ENCODE data around the gene SMIM20. TPM values are rescaled to one million over a fixed set of nuclear protein-coding genes. Genes with fewer than 3 reads are reported as not detected.

The SMIM20 gene
- total RNA-seq, 1 experiment from 2014 or later = 85.2 TPM

DNA sequence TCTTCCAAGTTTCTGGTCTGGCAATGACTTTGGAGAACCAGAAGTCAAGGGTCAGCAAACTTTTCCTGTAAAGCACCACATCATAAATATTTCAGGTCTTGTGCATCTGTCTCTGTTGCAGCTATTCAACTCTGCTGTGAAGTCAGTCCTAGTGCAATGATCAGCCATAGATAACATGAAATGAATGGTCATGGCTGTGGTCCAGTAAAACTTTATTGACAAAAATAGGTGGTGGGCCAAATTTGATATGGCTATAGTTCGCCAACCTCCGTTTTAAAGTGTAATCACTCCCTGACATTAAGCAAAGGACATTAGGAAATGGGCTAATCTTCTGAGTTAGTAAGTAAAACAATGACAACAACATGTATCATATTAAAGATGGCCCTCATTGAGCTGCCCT lies 30.5 kb upstream of the SMIM20 start:
- Histone ChIP-seq H3K9ac (ENCODE audit: low read length) (no peak overlapping the region), H3K4me1 (ENCODE audit: low read length) (peaks cover 46% of the 10 kb centered on the region), H3K4me3 (ENCODE audit: low read length) (no peak overlapping the region), H3K9me3 (ENCODE audit: low read length) (no peaks in the 10 kb centered on the region), H4K20me1 (ENCODE audit: insufficient read depth, low read depth, low read length) (no peaks in the 10 kb centered on the region), H3K27me3 (ENCODE audit: low read length) (no peaks in the 10 kb centered on the region), H3K27ac (ENCODE audit: low read length) (no peak overlapping the region), H3K9me2 (replicated peaks; ENCODE audit: insufficient read depth, low read length) (no peaks in the 10 kb centered on the region), H2AFZ (ENCODE audit: low read length) (no peak overlapping the region), H3K4me2 (ENCODE audit: low read depth, low read length, poor library complexity, severe bottlenecking) (no peak overlapping the region), H3K36me3 (ENCODE audit: insufficient read depth, low read length) (no peaks in the 10 kb centered on the region), H3K79me2 (ENCODE audit: low read length) (no peaks in the 10 kb centered on the region)
- no peak for DNase-seq

DNA sequence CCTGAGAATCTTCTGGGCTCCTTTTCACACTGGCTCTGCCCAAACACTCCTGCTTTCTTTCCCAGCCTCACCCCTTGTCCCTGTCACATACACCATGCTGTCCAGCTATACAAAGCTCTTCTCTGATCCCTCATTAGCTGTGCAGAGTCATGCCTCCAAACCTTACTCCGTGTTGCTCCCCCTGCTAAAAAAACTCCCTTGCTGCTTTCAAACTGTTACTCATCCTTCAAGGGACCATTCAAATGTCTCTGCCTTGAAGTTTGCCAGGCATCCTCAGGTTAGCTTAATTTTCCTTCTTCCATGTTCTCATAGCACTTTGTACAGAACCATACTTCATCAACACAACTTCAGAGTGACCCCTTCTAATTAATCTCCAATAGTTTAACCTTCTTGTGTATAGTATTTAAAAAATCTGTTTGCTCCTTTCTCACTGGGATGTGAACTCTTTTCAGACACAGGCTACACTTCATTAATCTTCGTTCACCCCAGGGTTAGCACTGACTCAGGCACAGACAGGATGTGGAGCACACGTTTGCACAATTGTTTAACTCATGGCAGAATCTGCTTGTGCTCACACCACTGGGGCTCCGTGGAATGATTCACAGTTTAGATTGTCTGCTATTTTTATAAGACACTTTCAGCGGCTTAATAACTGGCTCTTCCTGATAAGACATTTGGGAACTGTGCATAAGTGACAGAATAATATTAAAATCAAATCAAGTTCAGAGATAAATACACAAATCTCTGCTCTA lies 29.8 kb upstream of the SMIM20 start:
- Histone ChIP-seq H3K9ac (ENCODE audit: low read length) (no peak overlapping the region), H2AFZ (ENCODE audit: low read length) (no peak overlapping the region), H3K4me2 (ENCODE audit: low read depth, low read length, poor library complexity, severe bottlenecking) (no peak overlapping the region), H3K9me2 (replicated peaks; ENCODE audit: insufficient read depth, low read length) (no peaks in the 10 kb centered on the region), H3K27ac (ENCODE audit: low read length) (no peak overlapping the region), H3K27me3 (ENCODE audit: low read length) (no peaks in the 10 kb centered on the region), H3K79me2 (ENCODE audit: low read length) (no peaks in the 10 kb centered on the region), H3K36me3 (ENCODE audit: insufficient read depth, low read length) (no peaks in the 10 kb centered on the region), H3K9me3 (ENCODE audit: low read length) (no peaks in the 10 kb centered on the region), H3K4me3 (ENCODE audit: low read length) (no peak overlapping the region), H4K20me1 (ENCODE audit: insufficient read depth, low read depth, low read length) (no peaks in the 10 kb centered on the region), H3K4me1 (ENCODE audit: low read length) (peaks cover 40% of the 10 kb centered on the region)
- peak; percentile 60 for DNase-seq

DNA sequence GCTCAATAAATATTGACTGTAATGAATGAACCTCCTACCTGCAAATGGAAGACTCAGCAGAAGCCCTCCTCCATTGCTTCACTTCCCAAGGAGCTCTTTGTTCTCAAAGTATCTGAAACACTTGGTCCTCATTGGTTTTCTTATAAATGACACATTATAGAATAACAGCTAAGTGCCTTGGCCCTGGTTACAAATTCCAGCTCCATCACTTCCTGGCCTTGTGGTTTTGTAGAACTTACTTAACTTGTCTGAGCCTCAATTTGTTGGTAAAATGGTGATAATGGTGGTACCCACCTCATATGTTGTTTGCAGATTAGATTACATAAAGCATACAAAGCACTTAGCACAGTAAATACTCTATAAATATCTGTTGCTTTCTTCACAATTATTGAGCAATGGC lies 25.2 kb upstream of the SMIM20 start:
- Histone ChIP-seq H3K79me2 (ENCODE audit: low read length) (no peaks in the 10 kb centered on the region), H2AFZ (ENCODE audit: low read length) (no peak overlapping the region), H3K27me3 (ENCODE audit: low read length) (no peaks in the 10 kb centered on the region), H4K20me1 (ENCODE audit: insufficient read depth, low read depth, low read length) (no peaks in the 10 kb centered on the region), H3K4me1 (ENCODE audit: low read length) (peaks cover 11% of the 10 kb centered on the region), H3K9me3 (ENCODE audit: low read length) (no peaks in the 10 kb centered on the region), H3K9ac (ENCODE audit: low read length) (no peak overlapping the region), H3K27ac (ENCODE audit: low read length) (no peak overlapping the region), H3K9me2 (replicated peaks; ENCODE audit: insufficient read depth, low read length) (no peaks in the 10 kb centered on the region), H3K4me2 (ENCODE audit: low read depth, low read length, poor library complexity, severe bottlenecking) (no peak overlapping the region), H3K36me3 (ENCODE audit: insufficient read depth, low read length) (no peaks in the 10 kb centered on the region), H3K4me3 (ENCODE audit: low read length) (no peak overlapping the region)
- no peak for DNase-seq

DNA sequence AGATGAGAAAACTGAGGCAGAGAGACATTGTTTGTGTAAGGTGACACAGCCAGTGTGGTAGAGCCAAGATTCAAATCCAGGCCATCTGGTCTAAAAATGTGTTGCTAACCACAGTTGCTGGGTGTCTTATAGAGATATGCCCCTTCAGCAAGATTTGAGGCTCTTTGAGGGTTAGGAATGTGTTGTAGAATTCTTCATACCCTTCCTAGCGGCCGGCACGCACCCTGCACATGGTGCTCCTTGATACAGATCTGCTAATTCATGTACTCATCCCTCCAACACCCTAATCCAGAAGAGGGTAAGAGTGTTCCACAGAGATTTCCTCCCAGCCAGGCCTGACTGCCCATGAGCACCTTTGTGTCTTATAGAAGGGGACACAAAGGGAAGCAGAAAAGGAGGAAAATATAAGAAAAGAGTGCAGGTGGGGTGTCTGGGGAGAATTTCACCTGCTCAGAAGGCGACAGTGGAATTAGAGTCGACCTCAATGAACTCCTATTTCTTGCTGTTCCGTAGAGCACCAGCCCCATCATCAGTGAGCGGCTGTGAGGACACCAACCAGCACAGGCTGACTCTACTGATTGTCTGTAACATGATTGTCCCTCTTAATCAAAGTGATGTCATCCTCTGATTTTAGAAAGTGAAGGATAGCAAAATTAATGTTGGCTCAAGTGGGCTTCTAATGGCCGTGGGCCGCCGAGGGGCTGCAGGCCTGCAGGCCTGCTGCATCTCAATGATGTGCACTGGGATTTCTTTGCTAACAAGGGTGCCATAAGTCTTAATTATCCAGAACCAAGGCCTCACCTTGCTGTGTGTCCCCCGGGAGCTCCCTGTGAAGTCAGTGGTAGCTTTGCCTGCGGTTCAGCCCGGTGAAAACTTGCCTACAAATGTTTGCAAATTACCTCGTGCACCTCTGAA lies 24.2 kb upstream of the SMIM20 start:
- Histone ChIP-seq H3K4me3 (ENCODE audit: low read length) (no peak overlapping the region), H3K9ac (ENCODE audit: low read length) (no peak overlapping the region), H3K4me2 (ENCODE audit: low read depth, low read length, poor library complexity, severe bottlenecking) (no peak overlapping the region), H3K36me3 (ENCODE audit: insufficient read depth, low read length) (no peaks in the 10 kb centered on the region), H3K9me2 (replicated peaks; ENCODE audit: insufficient read depth, low read length) (no peaks in the 10 kb centered on the region), H3K27ac (ENCODE audit: low read length) (no peak overlapping the region), H2AFZ (ENCODE audit: low read length) (no peak overlapping the region), H3K27me3 (ENCODE audit: low read length) (no peaks in the 10 kb centered on the region), H3K4me1 (ENCODE audit: low read length) (peaks cover under 1% of the 10 kb centered on the region), H4K20me1 (ENCODE audit: insufficient read depth, low read depth, low read length) (no peaks in the 10 kb centered on the region), H3K79me2 (ENCODE audit: low read length) (no peaks in the 10 kb centered on the region), H3K9me3 (ENCODE audit: low read length) (no peaks in the 10 kb centered on the region)
- DNase-seq = no peak

DNA sequence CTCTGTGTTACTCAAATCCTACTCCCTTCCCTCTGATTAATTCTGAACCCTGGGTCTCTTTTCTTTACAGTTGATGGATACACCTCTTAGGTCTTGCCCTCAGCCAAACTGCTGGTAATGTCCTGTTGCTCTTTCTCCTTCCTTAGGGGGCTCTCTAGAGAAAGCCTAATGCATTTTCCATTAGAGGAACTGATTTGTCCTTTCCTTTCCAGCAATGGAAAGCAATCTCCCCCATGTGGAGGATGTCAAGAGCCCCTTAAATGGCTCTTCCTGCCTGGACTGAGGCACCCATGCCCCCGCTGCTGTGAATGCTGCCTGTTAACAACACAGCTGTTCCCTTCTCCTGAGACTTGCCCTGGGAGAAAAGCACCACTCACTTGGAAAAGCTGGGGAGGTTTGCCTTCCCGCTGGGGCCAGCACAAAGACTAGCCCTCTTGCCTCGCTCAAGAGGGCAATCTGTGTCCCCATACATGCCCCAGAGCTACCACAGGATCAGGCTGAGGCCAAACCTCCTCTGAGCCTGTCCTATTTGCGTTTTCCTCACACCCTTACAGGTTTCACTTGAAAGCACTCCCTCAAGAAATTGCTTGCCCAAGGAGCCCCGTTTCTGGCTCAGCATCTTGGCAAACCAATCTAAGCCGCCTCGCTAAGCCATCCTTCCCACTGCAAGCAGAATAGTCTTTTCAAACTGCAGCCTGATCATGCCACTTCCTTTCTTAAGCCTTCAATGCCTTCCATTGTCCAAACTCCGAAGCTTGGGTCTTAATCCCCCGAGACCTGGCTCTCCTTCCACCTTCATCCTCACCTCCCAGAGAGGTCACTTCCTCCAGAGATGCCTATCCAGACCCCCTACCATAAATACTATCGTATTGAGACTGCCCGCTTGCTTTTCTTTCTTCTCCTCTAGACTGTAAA lies 23.2 kb upstream of the SMIM20 start:
- no peaks in the 10 kb centered on the region for H3K79me2 ChIP-seq (ENCODE audit: low read length)
- no peak overlapping the region for H3K4me3 ChIP-seq (ENCODE audit: low read length)
- H4K20me1 ChIP-seq (ENCODE audit: insufficient read depth, low read depth, low read length) = no peaks in the 10 kb centered on the region
- H3K27me3 ChIP-seq (ENCODE audit: low read length) = no peaks in the 10 kb centered on the region
- H3K4me2 ChIP-seq (ENCODE audit: low read depth, low read length, poor library complexity, severe bottlenecking) = no peak overlapping the region
- no peak for DNase-seq
- H3K27ac ChIP-seq (ENCODE audit: low read length) = no peak overlapping the region
- H3K9ac ChIP-seq (ENCODE audit: low read length) = no peak overlapping the region
- H3K9me2 ChIP-seq (replicated peaks; ENCODE audit: insufficient read depth, low read length) = no peaks in the 10 kb centered on the region
- no peaks in the 10 kb centered on the region for H3K4me1 ChIP-seq (ENCODE audit: low read length)
- no peak overlapping the region for H2AFZ ChIP-seq (ENCODE audit: low read length)
- no peaks in the 10 kb centered on the region for H3K9me3 ChIP-seq (ENCODE audit: low read length)
- H3K36me3 ChIP-seq (ENCODE audit: insufficient read depth, low read length) = no peaks in the 10 kb centered on the region

DNA sequence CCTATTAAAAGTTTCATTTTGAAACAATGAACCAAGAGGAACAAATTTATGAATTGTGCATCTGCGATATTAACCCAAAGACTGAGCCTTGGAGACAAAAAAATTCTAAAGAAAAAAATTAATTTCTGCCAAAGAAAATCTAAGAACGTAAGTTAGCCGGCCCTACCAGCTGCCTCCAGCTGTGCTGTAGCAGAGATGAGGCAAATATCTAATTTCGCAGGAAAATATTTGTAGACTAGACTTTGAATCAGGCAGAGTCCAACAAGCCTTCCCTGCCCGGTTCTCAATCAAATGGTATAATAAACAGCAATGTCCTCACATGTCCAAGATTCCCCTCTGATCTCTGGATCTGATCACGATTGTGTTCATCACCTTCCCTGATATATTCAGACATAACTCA lies 21.2 kb upstream of the SMIM20 start:
- Histone ChIP-seq H3K27me3 (ENCODE audit: low read length) (no peaks in the 10 kb centered on the region), H3K4me2 (ENCODE audit: low read depth, low read length, poor library complexity, severe bottlenecking) (no peak overlapping the region), H3K4me1 (ENCODE audit: low read length) (peaks cover 8% of the 10 kb centered on the region), H2AFZ (ENCODE audit: low read length) (no peak overlapping the region), H3K36me3 (ENCODE audit: insufficient read depth, low read length) (no peaks in the 10 kb centered on the region), H3K79me2 (ENCODE audit: low read length) (no peaks in the 10 kb centered on the region), H3K27ac (ENCODE audit: low read length) (no peak overlapping the region), H4K20me1 (ENCODE audit: insufficient read depth, low read depth, low read length) (no peaks in the 10 kb centered on the region), H3K4me3 (ENCODE audit: low read length) (no peak overlapping the region), H3K9me2 (replicated peaks; ENCODE audit: insufficient read depth, low read length) (no peaks in the 10 kb centered on the region), H3K9me3 (ENCODE audit: low read length) (no peaks in the 10 kb centered on the region), H3K9ac (ENCODE audit: low read length) (no peak overlapping the region)
- no peak for DNase-seq

DNA sequence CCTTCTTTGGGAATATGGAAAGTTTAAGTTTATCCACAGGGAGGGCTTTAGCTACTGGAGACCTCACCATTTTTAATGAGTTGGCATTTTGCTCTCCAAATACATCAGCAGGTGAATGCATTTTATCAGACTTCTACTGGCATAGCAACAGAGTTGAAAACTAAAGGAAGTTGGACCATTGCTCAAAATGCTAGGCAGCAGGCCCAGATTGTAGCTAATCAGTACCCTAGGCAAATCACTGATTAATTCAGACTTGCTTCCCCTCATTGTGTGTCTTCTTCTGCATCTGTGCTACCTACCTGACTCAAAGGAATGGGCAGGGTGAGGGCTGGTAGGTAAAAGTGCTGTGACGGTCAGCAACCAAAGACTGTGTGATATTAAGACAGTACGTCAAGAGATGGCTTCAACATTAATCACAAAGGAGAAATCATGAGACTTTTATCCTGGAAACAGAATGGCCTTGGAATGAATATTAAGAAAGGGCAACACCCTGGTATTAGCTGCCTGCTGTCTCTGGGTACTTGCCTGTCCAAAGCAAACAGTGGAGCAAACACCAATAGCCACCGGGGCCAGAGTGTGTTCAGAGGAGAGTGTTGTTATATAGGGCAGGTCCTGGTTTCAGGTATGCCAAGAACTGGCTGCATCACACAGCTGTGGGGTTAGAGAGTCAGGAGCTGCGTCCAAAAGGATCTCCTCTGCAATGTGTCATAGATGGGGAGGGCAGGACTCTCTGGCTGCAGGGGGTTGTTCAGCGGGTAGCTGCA lies 17.1 kb upstream of the SMIM20 start:
- no peaks in the 10 kb centered on the region for H3K27me3 ChIP-seq (ENCODE audit: low read length)
- H3K4me2 ChIP-seq (ENCODE audit: low read depth, low read length, poor library complexity, severe bottlenecking) = no peak overlapping the region
- H3K4me3 ChIP-seq (ENCODE audit: low read length) = no peak overlapping the region
- no peak for DNase-seq
- H3K9me2 ChIP-seq (replicated peaks; ENCODE audit: insufficient read depth, low read length) = no peaks in the 10 kb centered on the region
- H4K20me1 ChIP-seq (ENCODE audit: insufficient read depth, low read depth, low read length) = no peaks in the 10 kb centered on the region
- H3K36me3 ChIP-seq (ENCODE audit: insufficient read depth, low read length) = no peaks in the 10 kb centered on the region; the same call in 1 of the 2 replicates
- H3K79me2 ChIP-seq (ENCODE audit: low read length) = no peaks in the 10 kb centered on the region
- no peaks in the 10 kb centered on the region for H3K9me3 ChIP-seq (ENCODE audit: low read length)
- H2AFZ ChIP-seq (ENCODE audit: low read length) = no peak overlapping the region
- no peak overlapping the region for H3K27ac ChIP-seq (ENCODE audit: low read length)
- H3K9ac ChIP-seq (ENCODE audit: low read length) = no peak overlapping the region
- H3K4me1 ChIP-seq (ENCODE audit: low read length) = peaks cover 23% of the 10 kb centered on the region

Measured in Karpas-422 (cell line).